ENCODE results near the gene FUT1. TPM values are rescaled to one million over a fixed set of nuclear protein-coding genes. Genes with fewer than 3 reads are reported as not detected.

The FUT1 gene
- total and polyA plus RNA-seq, 2 of the 8 experiments (the other 6 are each of a cell fraction or from before 2014, with no cell fraction given): 7.4 to 12.9 TPM

DNA sequence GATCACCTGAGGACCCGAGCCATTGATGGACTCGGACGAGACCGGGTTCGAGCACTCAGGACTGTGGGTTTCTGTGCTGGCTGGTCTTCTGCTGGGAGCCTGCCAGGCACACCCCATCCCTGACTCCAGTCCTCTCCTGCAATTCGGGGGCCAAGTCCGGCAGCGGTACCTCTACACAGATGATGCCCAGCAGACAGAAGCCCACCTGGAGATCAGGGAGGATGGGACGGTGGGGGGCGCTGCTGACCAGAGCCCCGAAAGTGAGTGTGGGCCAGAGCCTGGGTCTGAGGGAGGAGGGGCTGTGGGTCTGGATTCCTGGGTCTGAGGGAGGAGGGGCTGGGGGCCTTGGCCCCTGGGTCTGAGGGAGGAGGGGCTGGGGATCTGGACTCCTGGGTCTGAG lies 3.8 kb upstream of the FUT1 start (continued):
- TF ChIP-seq, protein P1, sequence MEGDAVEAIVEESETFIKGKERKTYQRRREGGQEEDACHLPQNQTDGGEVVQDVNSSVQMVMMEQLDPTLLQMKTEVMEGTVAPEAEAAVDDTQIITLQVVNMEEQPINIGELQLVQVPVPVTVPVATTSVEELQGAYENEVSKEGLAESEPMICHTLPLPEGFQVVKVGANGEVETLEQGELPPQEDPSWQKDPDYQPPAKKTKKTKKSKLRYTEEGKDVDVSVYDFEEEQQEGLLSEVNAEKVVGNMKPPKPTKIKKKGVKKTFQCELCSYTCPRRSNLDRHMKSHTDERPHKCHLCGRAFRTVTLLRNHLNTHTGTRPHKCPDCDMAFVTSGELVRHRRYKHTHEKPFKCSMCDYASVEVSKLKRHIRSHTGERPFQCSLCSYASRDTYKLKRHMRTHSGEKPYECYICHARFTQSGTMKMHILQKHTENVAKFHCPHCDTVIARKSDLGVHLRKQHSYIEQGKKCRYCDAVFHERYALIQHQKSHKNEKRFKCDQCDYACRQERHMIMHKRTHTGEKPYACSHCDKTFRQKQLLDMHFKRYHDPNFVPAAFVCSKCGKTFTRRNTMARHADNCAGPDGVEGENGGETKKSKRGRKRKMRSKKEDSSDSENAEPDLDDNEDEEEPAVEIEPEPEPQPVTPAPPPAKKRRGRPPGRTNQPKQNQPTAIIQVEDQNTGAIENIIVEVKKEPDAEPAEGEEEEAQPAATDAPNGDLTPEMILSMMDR (IDR thresholded peaks at IDR 0.05; ENCODE audit: control extremely low read depth in 1 of 3, insufficient read depth in 1 of 3, low read depth in 1 of 3, low read length in 3 of 3): peak in 1 of 3 experiments; percentile 15; a peak in 1 of 4 replicates

All from H1 (cell line).